SK-N-SH treated with all-trans-retinoic acid at 6 μM for 48 hours (cell line): ENCODE results near the gene TRIM72.

Experiments used
- ATAC-seq: fragments of 200-7000 bp; cut with Tn5 transposase; 3 replicates; pipeline ENCODE4 v1.9.1; 2020; ENCODE audit warnings: mild to moderate bottlenecking, moderate library complexity
- BACH2 ChIP-seq: fragments of 250-450 bp; sonication (Bioruptor Pico); IDR thresholded peaks from 2 replicates; pipeline ENCODE4 v1.9.0; 2021; ENCODE audit warnings: mild to moderate bottlenecking, borderline replicate concordance
- CSDC2 ChIP-seq: fragments of 250-450 bp; sonication (Bioruptor Pico); IDR thresholded peaks from 2 replicates; pipeline ENCODE4 v1.5.0; 2020; ENCODE audit warnings: mild to moderate bottlenecking, moderate library complexity
- CSRNP3 ChIP-seq: fragments of 250-450 bp; sonication (Bioruptor Pico); IDR thresholded peaks from 2 replicates; pipeline ENCODE4 v1.5.1; 2021; ENCODE audit warnings: mild to moderate bottlenecking, moderate library complexity
- ESRRG ChIP-seq: fragments of 250-450 bp; sonication (Bioruptor Pico); IDR thresholded peaks from 2 replicates; pipeline ENCODE4 v1.6.1; 2021; ENCODE audit warnings: mild to moderate bottlenecking
- GLIS3 ChIP-seq: fragments of 250-450 bp; sonication (Bioruptor Pico); IDR thresholded peaks from 2 replicates; pipeline ENCODE4 v1.5.0; 2020; ENCODE audit warnings: mild to moderate bottlenecking, moderate library complexity
- PPARA ChIP-seq: fragments of 250-450 bp; sonication (Bioruptor Pico); IDR thresholded peaks from 2 replicates; pipeline ENCODE4 v1.5.0; 2020; ENCODE audit warnings: mild to moderate bottlenecking, borderline replicate concordance
- RARB ChIP-seq: fragments of 250-450 bp; sonication (Bioruptor Pico); IDR thresholded peaks from 2 replicates; pipeline ENCODE4 v1.8.0; 2021; ENCODE audit warnings: mild to moderate bottlenecking, moderate library complexity
- SNAI2 ChIP-seq: fragments of 250-450 bp; sonication (Bioruptor Pico); IDR thresholded peaks from 2 replicates; pipeline ENCODE4 v1.5.0; 2020; ENCODE audit warnings: mild to moderate bottlenecking, moderate library complexity
- TCF4 ChIP-seq: fragments of 250-450 bp; sonication (Bioruptor Pico); IDR thresholded peaks from 2 replicates; pipeline ENCODE4 v1.8.0; 2021; ENCODE audit warnings: mild to moderate bottlenecking, moderate library complexity, borderline replicate concordance
- TOX ChIP-seq: fragments of 250-450 bp; sonication (Bioruptor Pico); IDR thresholded peaks from 2 replicates; pipeline ENCODE4 v1.8.0; 2021; ENCODE audit warnings: mild to moderate bottlenecking, moderate library complexity, borderline replicate concordance
- ZC3H10 ChIP-seq: fragments of 250-450 bp; sonication (Bioruptor Pico); IDR thresholded peaks from 2 replicates; pipeline ENCODE4 v1.5.1; 2021; ENCODE audit warnings: mild to moderate bottlenecking, moderate library complexity
- ZFP3 ChIP-seq: fragments of 250-450 bp; sonication (Bioruptor Pico); IDR thresholded peaks from 2 replicates; pipeline ENCODE4 v1.5.0; 2020; ENCODE audit warnings: mild to moderate bottlenecking, moderate library complexity
- ZFP30 ChIP-seq: fragments of 450-650 bp; formaldehyde crosslinking; IDR thresholded peaks from 2 replicates; pipeline ENCODE4 v1.5.0; 2022; ENCODE audit warnings: mild to moderate bottlenecking, moderate library complexity
- ZNF565 ChIP-seq: fragments of 450-650 bp; formaldehyde crosslinking; conservative IDR thresholded peaks from 2 replicates; pipeline ENCODE4 v1.5.0; 2020; ENCODE audit warnings: low read depth, mild to moderate bottlenecking, moderate library complexity
- ZNF70 ChIP-seq: fragments of 450-650 bp; formaldehyde crosslinking; IDR thresholded peaks from 2 replicates; pipeline ENCODE4 v1.5.0; 2020; ENCODE audit warnings: mild to moderate bottlenecking, moderate library complexity
- ZNF8 ChIP-seq: fragments of 450-650 bp; formaldehyde crosslinking; IDR thresholded peaks from 2 replicates; pipeline ENCODE4 v1.5.0; 2020; ENCODE audit warnings: mild to moderate bottlenecking, moderate library complexity
- TF ChIP-seq, protein P1 (sequence below): fragments of 250-450 bp; sonication (Bioruptor Pico); IDR thresholded peaks from 2 replicates; pipeline ENCODE4 v1.8.0; 2020; ENCODE audit warnings: mild to moderate bottlenecking, moderate library complexity, borderline replicate concordance
- TF ChIP-seq, protein P2 (sequence below): fragments of 250-450 bp; sonication (Bioruptor Pico); IDR thresholded peaks from 2 replicates; pipeline ENCODE4 v1.8.0; 2021; ENCODE audit warnings: low read depth, mild to moderate bottlenecking, moderate library complexity, borderline replicate concordance
- TF ChIP-seq, protein P3 (sequence below): fragments of 250-450 bp; sonication (Bioruptor Pico); IDR thresholded peaks from 2 replicates; pipeline ENCODE4 v1.5.1; 2020; ENCODE audit warnings: low read depth, mild to moderate bottlenecking, moderate library complexity
- TF ChIP-seq, protein P4 (sequence below): fragments of 250-450 bp; sonication (Bioruptor Pico); IDR thresholded peaks from 2 replicates; pipeline ENCODE4 v1.5.0; 2020; ENCODE audit warnings: mild to moderate bottlenecking, moderate library complexity

Gene TRIM72

GRCh38 chr16:31223044-31223443, 9.1 kb downstream of the TRIM72 start (continued):
- TF ChIP-seq, protein P1, sequence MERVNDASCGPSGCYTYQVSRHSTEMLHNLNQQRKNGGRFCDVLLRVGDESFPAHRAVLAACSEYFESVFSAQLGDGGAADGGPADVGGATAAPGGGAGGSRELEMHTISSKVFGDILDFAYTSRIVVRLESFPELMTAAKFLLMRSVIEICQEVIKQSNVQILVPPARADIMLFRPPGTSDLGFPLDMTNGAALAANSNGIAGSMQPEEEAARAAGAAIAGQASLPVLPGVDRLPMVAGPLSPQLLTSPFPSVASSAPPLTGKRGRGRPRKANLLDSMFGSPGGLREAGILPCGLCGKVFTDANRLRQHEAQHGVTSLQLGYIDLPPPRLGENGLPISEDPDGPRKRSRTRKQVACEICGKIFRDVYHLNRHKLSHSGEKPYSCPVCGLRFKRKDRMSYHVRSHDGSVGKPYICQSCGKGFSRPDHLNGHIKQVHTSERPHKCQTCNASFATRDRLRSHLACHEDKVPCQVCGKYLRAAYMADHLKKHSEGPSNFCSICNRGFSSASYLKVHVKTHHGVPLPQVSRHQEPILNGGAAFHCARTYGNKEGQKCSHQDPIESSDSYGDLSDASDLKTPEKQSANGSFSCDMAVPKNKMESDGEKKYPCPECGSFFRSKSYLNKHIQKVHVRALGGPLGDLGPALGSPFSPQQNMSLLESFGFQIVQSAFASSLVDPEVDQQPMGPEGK (CRISPR knock-in tag), result no peak
- TF ChIP-seq, protein P2, sequence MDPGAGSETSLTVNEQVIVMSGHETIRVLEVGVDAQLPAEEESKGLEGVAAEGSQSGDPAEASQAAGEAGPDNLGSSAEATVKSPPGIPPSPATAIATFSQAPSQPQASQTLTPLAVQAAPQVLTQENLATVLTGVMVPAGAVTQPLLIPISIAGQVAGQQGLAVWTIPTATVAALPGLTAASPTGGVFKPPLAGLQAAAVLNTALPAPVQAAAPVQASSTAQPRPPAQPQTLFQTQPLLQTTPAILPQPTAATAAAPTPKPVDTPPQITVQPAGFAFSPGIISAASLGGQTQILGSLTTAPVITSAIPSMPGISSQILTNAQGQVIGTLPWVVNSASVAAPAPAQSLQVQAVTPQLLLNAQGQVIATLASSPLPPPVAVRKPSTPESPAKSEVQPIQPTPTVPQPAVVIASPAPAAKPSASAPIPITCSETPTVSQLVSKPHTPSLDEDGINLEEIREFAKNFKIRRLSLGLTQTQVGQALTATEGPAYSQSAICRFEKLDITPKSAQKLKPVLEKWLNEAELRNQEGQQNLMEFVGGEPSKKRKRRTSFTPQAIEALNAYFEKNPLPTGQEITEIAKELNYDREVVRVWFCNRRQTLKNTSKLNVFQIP, result no peak
- TF ChIP-seq ZNF565 (CRISPR knock-in tag) (no peak), BACH2 (CRISPR knock-in tag) (no peak), SNAI2 (CRISPR knock-in tag) (no peak)
- TF ChIP-seq, all 23 proteins: peak for 0

DNA sequence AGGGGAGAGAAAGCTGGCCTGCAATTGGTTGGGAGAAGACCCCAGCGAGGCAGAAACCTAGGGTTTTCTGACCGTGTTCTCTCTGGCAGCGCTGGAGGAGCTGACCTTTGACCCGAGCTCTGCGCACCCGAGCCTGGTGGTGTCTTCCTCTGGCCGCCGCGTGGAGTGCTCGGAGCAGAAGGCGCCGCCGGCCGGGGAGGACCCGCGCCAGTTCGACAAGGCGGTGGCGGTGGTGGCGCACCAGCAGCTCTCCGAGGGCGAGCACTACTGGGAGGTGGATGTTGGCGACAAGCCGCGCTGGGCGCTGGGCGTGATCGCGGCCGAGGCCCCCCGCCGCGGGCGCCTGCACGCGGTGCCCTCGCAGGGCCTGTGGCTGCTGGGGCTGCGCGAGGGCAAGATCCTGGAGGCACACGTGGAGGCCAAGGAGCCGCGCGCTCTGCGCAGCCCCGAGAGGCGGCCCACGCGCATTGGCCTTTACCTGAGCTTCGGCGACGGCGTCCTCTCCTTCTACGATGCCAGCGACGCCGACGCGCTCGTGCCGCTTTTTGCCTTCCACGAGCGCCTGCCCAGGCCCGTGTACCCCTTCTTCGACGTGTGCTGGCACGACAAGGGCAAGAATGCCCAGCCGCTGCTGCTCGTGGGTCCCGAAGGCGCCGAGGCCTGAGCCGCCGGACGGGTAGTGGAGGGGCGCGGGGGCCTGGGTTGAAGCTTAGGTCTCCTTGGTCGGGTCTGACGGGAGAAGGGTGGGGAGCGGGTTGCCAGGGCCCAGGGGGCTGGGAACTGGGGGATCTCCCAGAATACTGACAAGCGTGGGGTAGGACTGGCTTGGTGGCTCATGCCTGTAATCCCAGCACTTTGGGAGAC, 10.4 kb downstream of the TRIM72 start:
- no peak for ATAC-seq
- TF ChIP-seq BACH2 (CRISPR knock-in tag) (no peak), ZC3H10 (CRISPR knock-in tag) (no peak), SNAI2 (CRISPR knock-in tag) (no peak), TOX (CRISPR knock-in tag) (no peak), CSRNP3 (CRISPR knock-in tag) (no peak), GLIS3 (CRISPR knock-in tag) (no peak), ZNF565 (CRISPR knock-in tag) (no peak), TCF4 (no peak), CSDC2 (CRISPR knock-in tag) (no peak), PPARA (CRISPR knock-in tag) (no peak), RARB (CRISPR knock-in tag) (no peak), ZFP3 (CRISPR knock-in tag) (no peak), ZFP30 (CRISPR knock-in tag) (no peak), ZNF70 (CRISPR knock-in tag) (no peak), ZNF8 (CRISPR knock-in tag) (no peak), ESRRG (CRISPR knock-in tag) (no peak)
- TF ChIP-seq, protein P3, sequence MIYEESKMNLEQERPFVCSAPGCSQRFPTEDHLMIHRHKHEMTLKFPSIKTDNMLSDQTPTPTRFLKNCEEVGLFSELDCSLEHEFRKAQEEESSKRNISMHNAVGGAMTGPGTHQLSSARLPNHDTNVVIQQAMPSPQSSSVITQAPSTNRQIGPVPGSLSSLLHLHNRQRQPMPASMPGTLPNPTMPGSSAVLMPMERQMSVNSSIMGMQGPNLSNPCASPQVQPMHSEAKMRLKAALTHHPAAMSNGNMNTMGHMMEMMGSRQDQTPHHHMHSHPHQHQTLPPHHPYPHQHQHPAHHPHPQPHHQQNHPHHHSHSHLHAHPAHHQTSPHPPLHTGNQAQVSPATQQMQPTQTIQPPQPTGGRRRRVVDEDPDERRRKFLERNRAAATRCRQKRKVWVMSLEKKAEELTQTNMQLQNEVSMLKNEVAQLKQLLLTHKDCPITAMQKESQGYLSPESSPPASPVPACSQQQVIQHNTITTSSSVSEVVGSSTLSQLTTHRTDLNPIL (CRISPR knock-in tag), result no peak
- TF ChIP-seq, protein P4, sequence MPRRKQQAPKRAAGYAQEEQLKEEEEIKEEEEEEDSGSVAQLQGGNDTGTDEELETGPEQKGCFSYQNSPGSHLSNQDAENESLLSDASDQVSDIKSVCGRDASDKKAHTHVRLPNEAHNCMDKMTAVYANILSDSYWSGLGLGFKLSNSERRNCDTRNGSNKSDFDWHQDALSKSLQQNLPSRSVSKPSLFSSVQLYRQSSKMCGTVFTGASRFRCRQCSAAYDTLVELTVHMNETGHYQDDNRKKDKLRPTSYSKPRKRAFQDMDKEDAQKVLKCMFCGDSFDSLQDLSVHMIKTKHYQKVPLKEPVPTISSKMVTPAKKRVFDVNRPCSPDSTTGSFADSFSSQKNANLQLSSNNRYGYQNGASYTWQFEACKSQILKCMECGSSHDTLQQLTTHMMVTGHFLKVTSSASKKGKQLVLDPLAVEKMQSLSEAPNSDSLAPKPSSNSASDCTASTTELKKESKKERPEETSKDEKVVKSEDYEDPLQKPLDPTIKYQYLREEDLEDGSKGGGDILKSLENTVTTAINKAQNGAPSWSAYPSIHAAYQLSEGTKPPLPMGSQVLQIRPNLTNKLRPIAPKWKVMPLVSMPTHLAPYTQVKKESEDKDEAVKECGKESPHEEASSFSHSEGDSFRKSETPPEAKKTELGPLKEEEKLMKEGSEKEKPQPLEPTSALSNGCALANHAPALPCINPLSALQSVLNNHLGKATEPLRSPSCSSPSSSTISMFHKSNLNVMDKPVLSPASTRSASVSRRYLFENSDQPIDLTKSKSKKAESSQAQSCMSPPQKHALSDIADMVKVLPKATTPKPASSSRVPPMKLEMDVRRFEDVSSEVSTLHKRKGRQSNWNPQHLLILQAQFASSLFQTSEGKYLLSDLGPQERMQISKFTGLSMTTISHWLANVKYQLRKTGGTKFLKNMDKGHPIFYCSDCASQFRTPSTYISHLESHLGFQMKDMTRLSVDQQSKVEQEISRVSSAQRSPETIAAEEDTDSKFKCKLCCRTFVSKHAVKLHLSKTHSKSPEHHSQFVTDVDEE (CRISPR knock-in tag), result no peak
- TF ChIP-seq, protein P1 (CRISPR knock-in tag), result no peak
- TF ChIP-seq, protein P2, result no peak
